MM.1S (cell line): ENCODE measurements around the gene CCND1.

Source experiments
- EZH2phosphoT487 ChIP-seq: fragments of 300-600 bp; sonication (generic); IDR thresholded peaks from 2 replicates; pipeline ENCODE4 v1.6.1; 2018; ENCODE audit warnings: antibody characterized with exemption, low read length
- TF ChIP-seq, protein P1 (sequence below): fragments of 300-600 bp; sonication (generic); IDR thresholded peaks from 2 replicates; pipeline ENCODE4 v1.5.1; 2016; ENCODE audit warnings: antibody characterized with exemption, low read length, mixed read lengths

DNA sequence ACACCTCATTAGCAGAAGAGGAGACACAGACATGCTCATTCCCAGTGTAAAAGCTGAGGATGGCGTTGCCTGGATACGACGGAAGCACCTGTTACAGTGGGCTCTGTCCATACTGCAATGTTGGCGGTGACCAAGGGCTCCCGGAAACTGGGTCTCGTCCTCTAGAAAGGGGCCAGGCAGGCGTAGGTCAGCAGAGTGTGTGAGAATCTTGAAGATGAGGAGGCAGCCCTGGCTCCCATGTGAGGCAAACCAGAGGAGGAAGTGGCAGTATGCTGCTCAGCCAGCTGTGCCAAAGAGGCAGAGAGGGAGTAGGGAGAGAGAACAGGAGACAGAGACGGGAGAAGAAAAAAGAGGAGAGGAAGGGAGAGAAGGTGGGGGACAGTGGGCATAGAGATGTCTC, 23.9 kb downstream of the CCND1 start:
- TF ChIP-seq, protein P1, sequence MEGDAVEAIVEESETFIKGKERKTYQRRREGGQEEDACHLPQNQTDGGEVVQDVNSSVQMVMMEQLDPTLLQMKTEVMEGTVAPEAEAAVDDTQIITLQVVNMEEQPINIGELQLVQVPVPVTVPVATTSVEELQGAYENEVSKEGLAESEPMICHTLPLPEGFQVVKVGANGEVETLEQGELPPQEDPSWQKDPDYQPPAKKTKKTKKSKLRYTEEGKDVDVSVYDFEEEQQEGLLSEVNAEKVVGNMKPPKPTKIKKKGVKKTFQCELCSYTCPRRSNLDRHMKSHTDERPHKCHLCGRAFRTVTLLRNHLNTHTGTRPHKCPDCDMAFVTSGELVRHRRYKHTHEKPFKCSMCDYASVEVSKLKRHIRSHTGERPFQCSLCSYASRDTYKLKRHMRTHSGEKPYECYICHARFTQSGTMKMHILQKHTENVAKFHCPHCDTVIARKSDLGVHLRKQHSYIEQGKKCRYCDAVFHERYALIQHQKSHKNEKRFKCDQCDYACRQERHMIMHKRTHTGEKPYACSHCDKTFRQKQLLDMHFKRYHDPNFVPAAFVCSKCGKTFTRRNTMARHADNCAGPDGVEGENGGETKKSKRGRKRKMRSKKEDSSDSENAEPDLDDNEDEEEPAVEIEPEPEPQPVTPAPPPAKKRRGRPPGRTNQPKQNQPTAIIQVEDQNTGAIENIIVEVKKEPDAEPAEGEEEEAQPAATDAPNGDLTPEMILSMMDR = no peak
- no peak for TF ChIP-seq EZH2phosphoT487
